Naive B cell (primary cell): Measurements from ENCODE around the gene IBSP. TPM values are rescaled to one million over a fixed set of nuclear protein-coding genes. Genes with fewer than 3 reads are reported as not detected.

Experiments
- ATAC-seq, 2 donors: fragments of 150-1000 bp; cut with Tn5 transposase; 2 replicates each; pipeline ENCODE4 v1.10.0; 2021; ENCODE audit warnings: low read depth in 2 of 2, mild to moderate bottlenecking in 2 of 2, moderate library complexity in 2 of 2
- DNase-seq: peaks from one replicate; pipeline ENCODE4 v3.0.0; 2022
- H3K27ac Mint-ChIP-seq, 6 donors: one replicate each; pipeline ENCODE4 v1.8.0; 2020 to 2022; ENCODE audit warnings: mild to moderate bottlenecking in 6 of 6, mixed read lengths in 6 of 6, moderate library complexity in 5 of 6, inconsistent platforms in 2 of 6
- H3K27me3 Mint-ChIP-seq, 3 donors: one replicate each; pipeline ENCODE4 v1.8.0; 2021 to 2022; ENCODE audit warnings: mixed read lengths in 3 of 3, mild to moderate bottlenecking in 1 of 3
- H3K36me3 Mint-ChIP-seq, 2 donors: one replicate each; pipeline ENCODE4 v1.8.0; 2020 to 2022; ENCODE audit warnings: mixed read lengths in 2 of 2, inconsistent platforms in 1 of 2, mild to moderate bottlenecking in 1 of 2
- H3K4me1 Mint-ChIP-seq, 3 donors: one replicate each; pipeline ENCODE4 v1.8.0; 2020 to 2022; ENCODE audit warnings: mixed read lengths in 3 of 3, inconsistent platforms in 1 of 3, mild to moderate bottlenecking in 1 of 3, moderate library complexity in 1 of 3
- H3K4me3 Mint-ChIP-seq, 8 donors: one replicate each; pipeline ENCODE4 v1.8.0; 2020 to 2022; ENCODE audit warnings: mild to moderate bottlenecking in 8 of 8, mixed read lengths in 8 of 8, moderate library complexity in 8 of 8, inconsistent platforms in 2 of 8
- H3K9me3 Mint-ChIP-seq, 7 donors: one replicate each; pipeline ENCODE4 v1.8.0; 2020 to 2022; ENCODE audit warnings: mixed read lengths in 7 of 7, mild to moderate bottlenecking in 5 of 7, inconsistent platforms in 2 of 7, moderate library complexity in 1 of 7
- polyA plus RNA-seq, 6 donors: library from polyadenylated mRNA; unstranded; fragments of 300-500 nt; fragmentation: Illumina TruSeq; gene quantifications; one replicate each; pipeline ENCODE4 v1.2.3, GENCODE V29; 2021; ENCODE audit warnings: low read depth in 6 of 6

IBSP gene, protein sequence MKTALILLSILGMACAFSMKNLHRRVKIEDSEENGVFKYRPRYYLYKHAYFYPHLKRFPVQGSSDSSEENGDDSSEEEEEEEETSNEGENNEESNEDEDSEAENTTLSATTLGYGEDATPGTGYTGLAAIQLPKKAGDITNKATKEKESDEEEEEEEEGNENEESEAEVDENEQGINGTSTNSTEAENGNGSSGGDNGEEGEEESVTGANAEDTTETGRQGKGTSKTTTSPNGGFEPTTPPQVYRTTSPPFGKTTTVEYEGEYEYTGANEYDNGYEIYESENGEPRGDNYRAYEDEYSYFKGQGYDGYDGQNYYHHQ
- not detected for polyA plus RNA-seq

DNA sequence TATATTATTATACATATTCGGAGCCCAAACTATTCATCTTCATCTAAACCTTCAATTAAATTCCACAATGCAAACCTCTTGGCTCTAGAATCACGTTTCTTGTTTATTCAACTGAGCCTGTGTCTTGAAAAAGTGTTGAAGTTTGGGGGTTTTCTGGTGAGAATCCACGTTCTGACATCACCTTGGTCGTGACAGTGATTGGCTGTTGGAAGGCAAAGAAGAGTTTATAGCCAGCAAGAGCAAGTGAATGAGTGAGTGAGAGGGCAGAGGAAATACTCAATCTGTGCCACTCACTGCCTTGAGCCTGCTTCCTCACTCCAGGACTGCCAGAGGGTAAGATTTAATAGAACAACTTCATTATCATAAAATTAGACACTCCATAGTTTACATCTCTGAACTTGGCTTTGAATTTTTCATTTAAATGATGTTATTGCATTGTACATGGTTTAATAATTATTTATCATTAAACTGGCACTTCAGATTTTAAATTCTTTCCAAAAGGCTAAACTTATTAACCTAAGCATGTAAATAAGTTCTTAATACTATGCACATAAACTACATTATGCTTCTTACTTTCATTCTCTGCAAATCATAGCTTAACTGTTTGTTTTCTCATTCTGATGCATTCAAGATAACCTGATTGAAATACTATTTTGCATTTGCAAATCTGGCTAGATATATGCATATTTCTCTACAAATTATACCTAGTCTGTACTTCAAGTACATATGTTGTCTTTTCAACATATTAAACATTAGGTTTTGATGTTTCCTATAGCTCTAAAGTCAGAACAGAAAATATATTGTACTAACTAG, at the start of gene IBSP:
TSS of gene IBSP (plus strand) at position 254 of the 813 bp plus-strand sequence. CDS start 2,808 bp downstream, outside the sequence.
- H3K4me3 Mint-ChIP-seq = no peak within 1 kb of the TSS
- no peaks in the 10 kb centered on the region for H3K4me1 Mint-ChIP-seq
- no peak for DNase-seq
- peaks cover 0 to 2% (median 0%) of the 10 kb centered on the region in 7 donors for H3K9me3 Mint-ChIP-seq
- no peaks in the 10 kb centered on the region for H3K27me3 Mint-ChIP-seq
- ATAC-seq = no peak
- no peaks in the 10 kb centered on the region for H3K36me3 Mint-ChIP-seq
- H3K27ac Mint-ChIP-seq = no peak within 1 kb of the TSS

DNA sequence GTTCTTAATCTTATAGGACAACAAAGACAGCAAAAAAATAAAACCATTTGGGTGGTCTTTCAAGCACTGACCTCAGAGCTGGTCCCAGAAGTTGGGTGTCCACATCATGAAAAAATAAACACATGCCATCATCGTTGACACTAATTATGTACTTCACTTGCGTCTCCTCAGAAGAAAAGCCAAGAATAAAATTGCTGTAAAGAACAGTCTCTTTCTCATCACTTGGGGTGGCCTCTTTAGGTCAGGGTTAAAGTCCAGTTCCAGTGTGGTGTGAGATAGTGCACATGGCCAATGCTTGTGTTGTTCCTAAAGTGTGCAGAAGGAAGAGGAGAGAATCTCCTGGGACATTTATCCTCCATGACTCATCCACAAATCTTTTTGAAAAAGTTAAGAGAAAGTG, 49.5 kb upstream of the IBSP start:
- no peak for DNase-seq
- no peaks in the 10 kb centered on the region for H3K4me1 Mint-ChIP-seq
- H3K4me3 Mint-ChIP-seq = no peak overlapping the region
- peaks cover 5 to 8% of the 10 kb centered on the region in 2 donors for H3K36me3 Mint-ChIP-seq
- no peak overlapping the region for H3K27ac Mint-ChIP-seq
- no peaks in the 10 kb centered on the region for H3K27me3 Mint-ChIP-seq
- no peak for ATAC-seq
- H3K9me3 Mint-ChIP-seq = peaks cover 3 to 18% (median 8%) of the 10 kb centered on the region in 7 donors

GRCh38 chr4:87758270-87758669, 41.1 kb upstream of the IBSP start:
- Mint-ChIP-seq H3K4me1 (no peaks in the 10 kb centered on the region), H3K36me3 (no peaks in the 10 kb centered on the region), H3K27me3 (peaks cover 0 to 8% (median 4%) of the 10 kb centered on the region in 3 donors), H3K27ac (no peak overlapping the region), H3K9me3 (peaks cover 0 to 16% (median 1%) of the 10 kb centered on the region in 7 donors), H3K4me3 (no peak overlapping the region)
- DNase-seq (no peak), ATAC-seq (no peak)

GRCh38 chr4:87762311-87762710, 37.0 kb upstream of the IBSP start:
- ATAC-seq = no peak

DNA sequence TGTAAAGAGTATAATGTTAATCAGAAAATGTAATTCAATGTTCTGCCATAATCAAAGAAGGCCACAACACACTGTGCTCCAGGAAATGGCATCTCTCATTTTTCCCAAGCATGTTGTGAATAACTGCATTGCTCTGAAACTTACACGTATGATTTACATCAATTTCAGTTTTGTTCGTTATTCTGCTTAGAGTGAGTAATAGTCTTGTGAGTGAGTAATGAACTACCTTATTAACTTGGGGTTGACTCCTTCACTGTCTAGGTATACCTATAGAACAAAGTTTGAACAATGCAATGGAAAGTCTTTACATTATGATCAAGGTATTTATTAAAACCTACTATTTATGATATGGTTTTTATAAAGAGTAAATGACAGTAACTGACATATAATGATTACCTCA, 17.8 kb upstream of the IBSP start:
- H3K4me3 Mint-ChIP-seq = no peak overlapping the region
- H3K4me1 Mint-ChIP-seq = no peaks in the 10 kb centered on the region
- H3K36me3 Mint-ChIP-seq = no peaks in the 10 kb centered on the region
- H3K9me3 Mint-ChIP-seq = peaks cover 0 to 4% (median 0%) of the 10 kb centered on the region in 7 donors
- peaks cover 0 to 7% (median 6%) of the 10 kb centered on the region in 3 donors for H3K27me3 Mint-ChIP-seq
- no peak for DNase-seq
- no peak for ATAC-seq
- no peak overlapping the region for H3K27ac Mint-ChIP-seq

More at GRCh38 chr4:87762311-87762710, 37.0 kb upstream of the IBSP start:
- Mint-ChIP-seq H3K4me3 (no peak overlapping the region), H3K27me3 (peaks cover 0 to 8% (median 4%) of the 10 kb centered on the region in 3 donors), H3K9me3 (peaks cover 0 to 15% (median 3%) of the 10 kb centered on the region in 7 donors), H3K36me3 (no peaks in the 10 kb centered on the region), H3K27ac (no peak overlapping the region), H3K4me1 (no peaks in the 10 kb centered on the region)
- DNase-seq = no peak

- Mint-ChIP-seq H3K27me3 (peaks cover 0 to 7% (median 6%) of the 10 kb centered on the region in 3 donors), H3K4me1 (no peaks in the 10 kb centered on the region), H3K9me3 (peaks cover 0 to 4% (median 0%) of the 10 kb centered on the region in 7 donors), H3K4me3 (no peak overlapping the region), H3K27ac (no peak overlapping the region), H3K36me3 (no peaks in the 10 kb centered on the region)
- ATAC-seq = no peak
- no peak for DNase-seq
Observed at GRCh38 chr4:87783781-87784180, 15.6 kb upstream of the IBSP start.

- no peaks in the 10 kb centered on the region for H3K36me3 Mint-ChIP-seq
- H3K27ac Mint-ChIP-seq = no peak overlapping the region
- ATAC-seq (no peak), DNase-seq (no peak)
- H3K4me1 Mint-ChIP-seq = no peaks in the 10 kb centered on the region
- peaks cover 0 to 6% (median 4%) of the 10 kb centered on the region in 3 donors for H3K27me3 Mint-ChIP-seq
- peaks cover 0 to 4% (median 0%) of the 10 kb centered on the region in 7 donors for H3K9me3 Mint-ChIP-seq
- no peak overlapping the region for H3K4me3 Mint-ChIP-seq
Observed at GRCh38 chr4:87785731-87786509, 13.4 kb upstream of the IBSP start.

GRCh38 chr4:87802858-87803257, 3.5 kb downstream of the IBSP start:
- Mint-ChIP-seq H3K9me3 (no peaks in the 10 kb centered on the region), H3K27me3 (no peaks in the 10 kb centered on the region), H3K27ac (no peak overlapping the region), H3K36me3 (no peaks in the 10 kb centered on the region), H3K4me1 (no peaks in the 10 kb centered on the region), H3K4me3 (no peak overlapping the region)
- DNase-seq (no peak), ATAC-seq (no peak)

DNA sequence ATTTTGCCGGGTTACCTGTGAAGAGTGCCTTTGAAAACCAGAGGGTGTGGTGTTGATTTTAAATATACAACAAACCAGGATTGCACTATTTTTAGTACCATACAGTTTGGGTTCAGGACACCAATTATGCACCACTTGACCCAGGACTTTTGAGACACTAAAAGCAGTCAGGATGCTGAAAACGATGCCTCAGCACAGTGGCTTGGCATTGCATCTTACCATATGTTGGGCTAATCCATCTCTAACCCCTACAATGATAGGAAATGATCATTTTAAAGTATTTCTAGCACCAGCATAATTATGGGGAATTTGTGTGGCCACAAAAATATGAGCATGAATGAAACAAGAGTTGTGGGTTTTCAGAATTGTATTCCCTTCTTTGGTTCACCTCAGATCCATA, 4.1 kb downstream of the IBSP start:
- H3K9me3 Mint-ChIP-seq = no peaks in the 10 kb centered on the region
- H3K4me1 Mint-ChIP-seq = no peaks in the 10 kb centered on the region
- no peaks in the 10 kb centered on the region for H3K27me3 Mint-ChIP-seq
- no peak overlapping the region for H3K27ac Mint-ChIP-seq
- ATAC-seq = no peak
- DNase-seq = no peak
- H3K4me3 Mint-ChIP-seq = no peak overlapping the region
- H3K36me3 Mint-ChIP-seq = no peaks in the 10 kb centered on the region

- no peaks in the 10 kb centered on the region for H3K36me3 Mint-ChIP-seq
- H3K9me3 Mint-ChIP-seq = no peaks in the 10 kb centered on the region
- no peak overlapping the region for H3K4me3 Mint-ChIP-seq
- ATAC-seq (no peak), DNase-seq (no peak)
- H3K4me1 Mint-ChIP-seq = no peaks in the 10 kb centered on the region
- no peaks in the 10 kb centered on the region for H3K27me3 Mint-ChIP-seq
- no peak overlapping the region for H3K27ac Mint-ChIP-seq
Observed at GRCh38 chr4:87804871-87805270, 5.5 kb downstream of the IBSP start.

DNA sequence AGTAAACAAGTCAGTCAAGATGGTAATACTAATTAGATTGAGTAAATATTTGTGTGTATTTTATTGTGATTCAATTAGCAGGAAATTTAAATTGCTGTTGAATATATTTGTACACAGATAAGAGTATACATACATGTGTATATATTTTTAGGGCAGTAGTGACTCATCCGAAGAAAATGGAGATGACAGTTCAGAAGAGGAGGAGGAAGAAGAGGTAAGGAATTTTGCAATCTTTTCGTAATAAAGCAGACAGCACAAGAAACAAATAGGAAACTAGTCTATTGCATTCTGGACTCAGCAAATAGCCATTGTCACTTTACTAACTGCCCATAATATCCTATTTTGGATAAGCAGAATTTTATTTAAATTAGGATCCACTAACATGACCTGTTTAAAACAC, 6.6 kb downstream of the IBSP start:
- no peak overlapping the region for H3K4me3 Mint-ChIP-seq
- no peak for ATAC-seq
- no peaks in the 10 kb centered on the region for H3K36me3 Mint-ChIP-seq
- no peak overlapping the region for H3K27ac Mint-ChIP-seq
- H3K4me1 Mint-ChIP-seq = no peaks in the 10 kb centered on the region
- peaks cover 0 to 2% (median 0%) of the 10 kb centered on the region in 3 donors for H3K27me3 Mint-ChIP-seq
- DNase-seq = no peak
- peaks cover 0 to 1% (median 0%) of the 10 kb centered on the region in 7 donors for H3K9me3 Mint-ChIP-seq

GRCh38 chr4:87806520-87806919, 7.2 kb downstream of the IBSP start:
- no peak for DNase-seq
- Mint-ChIP-seq H3K4me1 (no peaks in the 10 kb centered on the region), H3K9me3 (peaks cover 0 to 7% (median 0%) of the 10 kb centered on the region in 7 donors), H3K27ac (no peak overlapping the region), H3K36me3 (no peaks in the 10 kb centered on the region), H3K27me3 (peaks cover 0 to 7% (median 0%) of the 10 kb centered on the region in 3 donors), H3K4me3 (no peak overlapping the region)
- ATAC-seq = no peak

DNA sequence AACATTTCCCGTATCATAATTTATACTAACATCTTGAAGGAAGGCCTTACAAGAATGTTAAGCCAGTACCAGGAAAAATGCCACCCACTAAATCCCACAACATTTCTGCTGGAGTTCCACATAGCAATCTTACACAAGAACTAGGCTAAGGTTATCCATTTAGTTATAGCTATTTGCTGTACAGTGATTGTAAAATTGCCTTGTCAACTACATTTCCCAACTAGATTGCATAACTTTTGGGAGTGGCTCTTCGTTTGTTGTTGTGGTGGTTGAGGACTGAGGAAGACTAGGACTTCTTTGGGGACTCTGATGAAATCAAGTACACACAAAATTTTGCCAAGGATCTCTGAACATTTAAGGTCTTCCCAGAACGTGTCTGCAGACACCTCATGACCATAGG, 8.0 kb downstream of the IBSP start:
- H3K4me3 Mint-ChIP-seq = no peak overlapping the region
- H3K4me1 Mint-ChIP-seq = no peaks in the 10 kb centered on the region
- no peak for DNase-seq
- H3K27ac Mint-ChIP-seq = no peak overlapping the region
- ATAC-seq = no peak
- peaks cover 0 to 7% (median 0%) of the 10 kb centered on the region in 7 donors for H3K9me3 Mint-ChIP-seq
- peaks cover 0 to 8% (median 0%) of the 10 kb centered on the region in 3 donors for H3K27me3 Mint-ChIP-seq
- no peaks in the 10 kb centered on the region for H3K36me3 Mint-ChIP-seq
